Activated naive CD8-positive, alpha-beta T cell (primary cell): ENCODE results near the gene MYO1B.

Source experiments
- H3K27ac Mint-ChIP-seq: one replicate; pipeline ENCODE4 v1.8.0; 2021; ENCODE audit warnings: mixed read lengths
- H3K27me3 Mint-ChIP-seq: one replicate; pipeline ENCODE4 v1.8.0; 2021; ENCODE audit warnings: mixed read lengths
- H3K36me3 Mint-ChIP-seq: one replicate; pipeline ENCODE4 v1.8.0; 2021; ENCODE audit warnings: mixed read lengths
- H3K4me1 Mint-ChIP-seq: one replicate; pipeline ENCODE4 v1.8.0; 2021; ENCODE audit warnings: low read depth, mixed read lengths
- H3K4me3 Mint-ChIP-seq: one replicate; pipeline ENCODE4 v1.8.0; 2021; ENCODE audit warnings: mild to moderate bottlenecking, mixed read lengths
- H3K9me3 Mint-ChIP-seq: one replicate; pipeline ENCODE4 v1.8.0; 2021; ENCODE audit warnings: low read depth, mixed read lengths

The MYO1B gene

GRCh38 chr2:191217580-191217979 is 27.6 kb upstream of the MYO1B start:
- Mint-ChIP-seq H3K36me3 (peaks cover 5% of the 10 kb centered on the region), H3K4me3 (no peak overlapping the region), H3K27ac (no peak overlapping the region)

GRCh38 chr2:191218292-191218898 is 26.8 kb upstream of the MYO1B start:
- Mint-ChIP-seq H3K9me3 (no peaks in the 10 kb centered on the region), H3K4me1 (peaks cover 13% of the 10 kb centered on the region), H3K27ac (no peak overlapping the region), H3K27me3 (no peaks in the 10 kb centered on the region), H3K4me3 (no peak overlapping the region), H3K36me3 (peaks cover 5% of the 10 kb centered on the region)

More at GRCh38 chr2:191217580-191217979, 27.6 kb upstream of the MYO1B start:
- Mint-ChIP-seq H3K9me3 (peaks cover 5% of the 10 kb centered on the region), H3K27me3 (no peaks in the 10 kb centered on the region), H3K4me1 (peaks cover 13% of the 10 kb centered on the region)

GRCh38 chr2:191220671-191221070 is 24.5 kb upstream of the MYO1B start:
- Mint-ChIP-seq H3K9me3 (no peaks in the 10 kb centered on the region), H3K27me3 (no peaks in the 10 kb centered on the region), H3K36me3 (no peaks in the 10 kb centered on the region), H3K27ac (no peak overlapping the region), H3K4me3 (no peak overlapping the region), H3K4me1 (peaks cover 13% of the 10 kb centered on the region)

- Mint-ChIP-seq H3K4me3 (no peak overlapping the region), H3K36me3 (no peaks in the 10 kb centered on the region), H3K9me3 (no peaks in the 10 kb centered on the region), H3K27ac (no peak overlapping the region), H3K4me1 (peaks cover 13% of the 10 kb centered on the region), H3K27me3 (no peaks in the 10 kb centered on the region)
Observed at GRCh38 chr2:191221666-191222065, 23.5 kb upstream of the MYO1B start.

- H3K27ac Mint-ChIP-seq, result no peak overlapping the region
- H3K4me3 Mint-ChIP-seq, result no peak overlapping the region
- H3K36me3 Mint-ChIP-seq, result no peaks in the 10 kb centered on the region
- no peaks in the 10 kb centered on the region for H3K27me3 Mint-ChIP-seq
- H3K9me3 Mint-ChIP-seq, result no peaks in the 10 kb centered on the region
- H3K4me1 Mint-ChIP-seq, result peaks cover 11% of the 10 kb centered on the region
Observed at GRCh38 chr2:191222507-191222906, 22.7 kb upstream of the MYO1B start.

- Mint-ChIP-seq H3K4me3 (no peak overlapping the region), H3K27me3 (no peaks in the 10 kb centered on the region), H3K4me1 (peaks cover 8% of the 10 kb centered on the region), H3K36me3 (no peaks in the 10 kb centered on the region), H3K9me3 (no peaks in the 10 kb centered on the region), H3K27ac (no peak overlapping the region)
Observed at GRCh38 chr2:191222952-191223351, 22.3 kb upstream of the MYO1B start.

- H3K27me3 Mint-ChIP-seq, result no peaks in the 10 kb centered on the region
- H3K9me3 Mint-ChIP-seq, result no peaks in the 10 kb centered on the region
- H3K4me1 Mint-ChIP-seq, result no peaks in the 10 kb centered on the region
- H3K4me3 Mint-ChIP-seq, result no peak overlapping the region
- H3K36me3 Mint-ChIP-seq, result no peaks in the 10 kb centered on the region
- no peak overlapping the region for H3K27ac Mint-ChIP-seq
Observed at GRCh38 chr2:191225126-191225525, 20.1 kb upstream of the MYO1B start.

- no peaks in the 10 kb centered on the region for H3K4me1 Mint-ChIP-seq
- H3K27me3 Mint-ChIP-seq, result no peaks in the 10 kb centered on the region
- H3K27ac Mint-ChIP-seq, result no peak overlapping the region
- H3K36me3 Mint-ChIP-seq, result no peaks in the 10 kb centered on the region
- no peaks in the 10 kb centered on the region for H3K9me3 Mint-ChIP-seq
- no peak overlapping the region for H3K4me3 Mint-ChIP-seq
Observed at GRCh38 chr2:191225690-191226089, 19.5 kb upstream of the MYO1B start.

- no peaks in the 10 kb centered on the region for H3K9me3 Mint-ChIP-seq
- H3K4me3 Mint-ChIP-seq, result no peak overlapping the region
- no peaks in the 10 kb centered on the region for H3K27me3 Mint-ChIP-seq
- H3K4me1 Mint-ChIP-seq, result no peaks in the 10 kb centered on the region
- H3K36me3 Mint-ChIP-seq, result no peaks in the 10 kb centered on the region
- no peak overlapping the region for H3K27ac Mint-ChIP-seq
Observed at GRCh38 chr2:191226196-191226595, 19.0 kb upstream of the MYO1B start.

- H3K4me1 Mint-ChIP-seq, result no peaks in the 10 kb centered on the region
- H3K27me3 Mint-ChIP-seq, result no peaks in the 10 kb centered on the region
- no peak overlapping the region for H3K4me3 Mint-ChIP-seq
- H3K9me3 Mint-ChIP-seq, result no peaks in the 10 kb centered on the region
- H3K36me3 Mint-ChIP-seq, result no peaks in the 10 kb centered on the region
- H3K27ac Mint-ChIP-seq, result no peak overlapping the region
Observed at GRCh38 chr2:191228333-191228732, 16.9 kb upstream of the MYO1B start.

- H3K9me3 Mint-ChIP-seq, result no peaks in the 10 kb centered on the region
- no peaks in the 10 kb centered on the region for H3K4me1 Mint-ChIP-seq
- no peak overlapping the region for H3K4me3 Mint-ChIP-seq
- H3K27ac Mint-ChIP-seq, result no peak overlapping the region
- H3K36me3 Mint-ChIP-seq, result no peaks in the 10 kb centered on the region
- H3K27me3 Mint-ChIP-seq, result no peaks in the 10 kb centered on the region
Observed at GRCh38 chr2:191228861-191229260, 16.3 kb upstream of the MYO1B start.

- Mint-ChIP-seq H3K4me3 (no peak overlapping the region), H3K36me3 (no peaks in the 10 kb centered on the region), H3K9me3 (no peaks in the 10 kb centered on the region), H3K4me1 (no peaks in the 10 kb centered on the region), H3K27ac (no peak overlapping the region), H3K27me3 (no peaks in the 10 kb centered on the region)
Observed at GRCh38 chr2:191230174-191230573, 15.0 kb upstream of the MYO1B start.

GRCh38 chr2:191231995-191232394 is 13.2 kb upstream of the MYO1B start:
- Mint-ChIP-seq H3K4me1 (no peaks in the 10 kb centered on the region), H3K36me3 (no peaks in the 10 kb centered on the region), H3K4me3 (no peak overlapping the region), H3K27me3 (no peaks in the 10 kb centered on the region), H3K9me3 (no peaks in the 10 kb centered on the region), H3K27ac (no peak overlapping the region)

GRCh38 chr2:191233533-191233932 is 11.7 kb upstream of the MYO1B start:
- no peak overlapping the region for H3K27ac Mint-ChIP-seq
- H3K9me3 Mint-ChIP-seq, result no peaks in the 10 kb centered on the region
- no peaks in the 10 kb centered on the region for H3K4me1 Mint-ChIP-seq
- no peak overlapping the region for H3K4me3 Mint-ChIP-seq
- H3K36me3 Mint-ChIP-seq, result no peaks in the 10 kb centered on the region
- no peaks in the 10 kb centered on the region for H3K27me3 Mint-ChIP-seq

GRCh38 chr2:191234376-191234775 is 10.8 kb upstream of the MYO1B start:
- H3K27ac Mint-ChIP-seq, result no peak overlapping the region
- H3K4me1 Mint-ChIP-seq, result no peaks in the 10 kb centered on the region
- H3K4me3 Mint-ChIP-seq, result no peak overlapping the region
- no peaks in the 10 kb centered on the region for H3K36me3 Mint-ChIP-seq
- no peaks in the 10 kb centered on the region for H3K9me3 Mint-ChIP-seq
- H3K27me3 Mint-ChIP-seq, result no peaks in the 10 kb centered on the region

- H3K4me3 Mint-ChIP-seq, result no peak overlapping the region
- no peaks in the 10 kb centered on the region for H3K36me3 Mint-ChIP-seq
- H3K4me1 Mint-ChIP-seq, result peaks cover 6% of the 10 kb centered on the region
- H3K27me3 Mint-ChIP-seq, result peaks cover 1% of the 10 kb centered on the region
- H3K27ac Mint-ChIP-seq, result no peak overlapping the region
- no peaks in the 10 kb centered on the region for H3K9me3 Mint-ChIP-seq
Observed at GRCh38 chr2:191240871-191241270, 4.3 kb upstream of the MYO1B start.
